K562 (cell line): ENCODE measurements around the gene EFHC2. TPM values are rescaled to one million over a fixed set of nuclear protein-coding genes. Genes with fewer than 3 reads are reported as not detected.

ENCODE experiments used
- ATAC-seq: fragments of 200-7000 bp; cut with Tn5 transposase; 3 replicates; pipeline ENCODE4 v1.9.1; 2020; ENCODE audit warnings: moderate library complexity
- BruUV-seq: library from RNA; stranded (reverse); fragments of 400-500 nt; replicated peaks from 2 replicates; lab custom pipeline; 2021; lab: Mats Ljungman, UMichigan
- CTCF ChIA-PET: fragments of 300-600 bp; formaldehyde crosslinking; extraction: SDS; loops from one replicate; lab custom pipeline; 2021; ENCODE audit warnings: low intra/inter-chr PET ratio; lab: Yijun Ruan, JAX
- POLR2A ChIA-PET: fragments of 300-600, 350-650 bp; sonication (Branson Sonifier 250); formaldehyde crosslinking; extraction: SDS; loops from one replicate; lab custom pipeline; 2021; ENCODE audit warnings: antibody characterized with exemption, inconsistent platforms; lab: Yijun Ruan, JAX
- DNase-seq, 4 experiments: peaks; one replicate each; pipeline versions ENCODE4 v3.0.0 to v3.0.0-alpha.2; 2011 to 2018; ENCODE audit warnings: low spot score in 3 of 4, mixed read lengths in 3 of 4; ENCODE audit errors: extremely low read depth in 1 of 4
- FAIRE-seq: peaks from 2 replicates; lab custom pipeline; 2011; peaks lifted over from hg19 to GRCh38; lab: Jason Lieb, UNC
- H2AFZ ChIP-seq: 2 replicates; pipeline ENCODE4 v1.6.0; 2011; ENCODE audit warnings: low read depth, low read length, control low read depth, inconsistent platforms
- H3K27ac ChIP-seq: fragments of 200-600 bp; 3 replicates; pipeline ENCODE4 v1.8.0; 2011; ENCODE audit warnings: low read depth, mild to moderate bottlenecking, control low read depth, inconsistent platforms, low read length, moderate library complexity, mixed read lengths; ENCODE audit errors: extremely low read depth
- H3K27me3 ChIP-seq, 2 experiments: fragments of 300-600 bp in 1 of 2; 2 replicates in 1 of 2; 3 replicates in 1 of 2; pipeline versions ENCODE4 v1.6.0 to v1.8.0; 2011; ENCODE audit warnings: inconsistent platforms in 2 of 2, low read length in 2 of 2, mild to moderate bottlenecking in 1 of 2, mixed read lengths in 1 of 2, moderate library complexity in 1 of 2; ENCODE audit not compliant: control insufficient read depth in 2 of 2, insufficient read depth in 2 of 2
- H3K36me3 ChIP-seq: fragments of 300-600 bp; 3 replicates; pipeline ENCODE4 v1.8.0; 2011; ENCODE audit warnings: mild to moderate bottlenecking, low read length, inconsistent platforms; ENCODE audit not compliant: control insufficient read depth, insufficient read depth
- H3K4me1 ChIP-seq, 2 experiments: fragments of 200-600 bp in 1 of 2; replicated peaks in 1 of 2; 2 replicates in 1 of 2; 3 replicates in 1 of 2; pipeline versions ENCODE4 v1.5.1 to v1.8.0; 2011; ENCODE audit warnings: inconsistent platforms in 2 of 2, low read length in 2 of 2, mild to moderate bottlenecking in 1 of 2, mixed read lengths in 1 of 2, moderate library complexity in 1 of 2; ENCODE audit not compliant: control insufficient read depth in 2 of 2, insufficient read depth in 2 of 2
- H3K4me2 ChIP-seq: 2 replicates; pipeline ENCODE4 v1.6.1; 2011; ENCODE audit warnings: low read length, control low read depth, inconsistent platforms, mixed read lengths; ENCODE audit not compliant: insufficient read depth
- H3K4me3 ChIP-seq: fragments of 200-600 bp; sonication (generic), shearing (Covaris generic); 2 replicates; pipeline ENCODE4 v1.5.1; 2016; ENCODE audit warnings: control low read depth, inconsistent platforms
- H3K79me2 ChIP-seq: fragments of 200-600 bp; 3 replicates; pipeline ENCODE4 v1.8.0; 2011; ENCODE audit warnings: low read length, inconsistent platforms; ENCODE audit not compliant: control insufficient read depth, insufficient read depth
- H3K9ac ChIP-seq, 2 experiments: 2 replicates each; pipeline versions ENCODE4 v1.6.0 to v1.6.1; 2011; ENCODE audit warnings: low read depth in 2 of 2, low read length in 2 of 2, control low read depth in 1 of 2, inconsistent platforms in 1 of 2, mild to moderate bottlenecking in 1 of 2, mixed read lengths in 1 of 2; ENCODE audit not compliant: insufficient read depth in 1 of 2
- H3K9me1 ChIP-seq: one replicate; pipeline ENCODE4 v1.6.0; 2011; ENCODE audit warnings: inconsistent platforms, mild to moderate bottlenecking, low read length, moderate library complexity; ENCODE audit not compliant: control insufficient read depth, insufficient read depth
- H3K9me3 ChIP-seq: replicated peaks from 2 replicates; pipeline ENCODE4 v1.5.1; 2011; ENCODE audit warnings: low read depth, low read length, inconsistent platforms; ENCODE audit not compliant: control insufficient read depth, insufficient read depth
- H4K20me1 ChIP-seq: replicated peaks from 2 replicates; pipeline ENCODE4 v1.6.1; 2011; ENCODE audit warnings: low read length, inconsistent platforms, mixed read lengths; ENCODE audit not compliant: control insufficient read depth, insufficient read depth
- BRD4 ChIP-seq: fragments of 200-600 bp; sonication (generic); IDR thresholded peaks from 2 replicates; pipeline ENCODE4 v1.6.1; 2017; ENCODE audit warnings: inconsistent platforms
- BRF2 ChIP-seq: IDR thresholded peaks from 3 replicates; pipeline ENCODE4 v1.6.1; 2011; ENCODE audit warnings: borderline replicate concordance, mild to moderate bottlenecking; ENCODE audit not compliant: insufficient read length, insufficient read depth
- CHD2 ChIP-seq: IDR thresholded peaks from 2 replicates; pipeline ENCODE4 v1.6.1; 2011; ENCODE audit warnings: low read depth, low read length
- HNRNPUL1 ChIP-seq: fragments of 200-400 bp; formaldehyde crosslinking; IDR thresholded peaks from 2 replicates; pipeline ENCODE4 v1.6.1; 2017; ENCODE audit warnings: low read length
- NR2F6 ChIP-seq: fragments of 450-650 bp; formaldehyde crosslinking; IDR thresholded peaks from 2 replicates; pipeline ENCODE4 v1.4.0; 2020; ENCODE audit warnings: mild to moderate bottlenecking
- SMARCA5 ChIP-seq: fragments of 450-650 bp; IDR thresholded peaks from 2 replicates; pipeline ENCODE4 v1.6.1; 2016
- U2AF2 ChIP-seq: fragments of 200-400 bp; formaldehyde crosslinking; optimal IDR thresholded peaks from 2 replicates; pipeline ENCODE3; 2017; ENCODE audit warnings: low read depth, mild to moderate bottlenecking, low read length
- ZBTB2 ChIP-seq: fragments of 450-650 bp; IDR thresholded peaks from 2 replicates; pipeline ENCODE4 v1.6.1; 2016; ENCODE audit warnings: antibody characterized with exemption
- ZFX ChIP-seq: sonication (generic); formaldehyde crosslinking; IDR thresholded peaks from 2 replicates; pipeline ENCODE4 v1.8.0; 2022; ENCODE audit warnings: mild to moderate bottlenecking, missing genetic modification reagents, moderate library complexity
- ZNF316 ChIP-seq: fragments of 450-650 bp; IDR thresholded peaks from 2 replicates; pipeline ENCODE4 v1.6.1; 2016
- ZNF354B ChIP-seq: fragments of 250-450 bp; sonication (Bioruptor Pico); IDR thresholded peaks from 2 replicates; pipeline ENCODE4 v1.4.0; 2020
- ZNF76 ChIP-seq: fragments of 250-450 bp; sonication (Bioruptor Pico); IDR thresholded peaks from 2 replicates; pipeline ENCODE4 v1.4.0; 2020; ENCODE audit warnings: mild to moderate bottlenecking, moderate library complexity, borderline replicate concordance
- ZNF79 ChIP-seq: fragments of 250-450 bp; sonication (Bioruptor Pico); IDR thresholded peaks from 2 replicates; pipeline ENCODE4 v1.4.0; 2020; ENCODE audit warnings: low read depth, mild to moderate bottlenecking, moderate library complexity
- WGBS: fragments of 100-300 bp; shearing (Covaris generic); methylation state at CpG from one replicate; pipeline ENCODE4 v1.1.6; 2016; ENCODE audit warnings: low coverage, mixed read lengths; ENCODE audit not compliant: insufficient coverage; ENCODE audit errors: missing lambda C conversion rate; 5-methylcytosine and 5-hydroxymethylcytosine counted together
- in situ Hi-C: fragments of 300-500 bp; cut with MboI; formaldehyde crosslinking; loops from 4 replicates; pipeline ENCODE4 v1.15.0; 2018; ENCODE audit warnings: inconsistent platforms, mixed read lengths
- intact Hi-C: fragments of 100-400 bp; cut with micrococcal nuclease; formaldehyde crosslinking; loops from 2 replicates; pipeline ENCODE4 v1.14.2; 2022
- polyA plus RNA-seq, 8 experiments: library from polyadenylated mRNA; depleted of rRNA in 4 of 8; stranded (reverse) in 5 of 8; unstranded in 3 of 8; fragments of >200 nt; fragmentation: Nextera tagmentation in 2 of 8; fragmentation: Illumina TruSeq in 1 of 8; extraction: Ambion mirVana in 2 of 8; extraction: Trizol in 1 of 8; gene quantifications; 2 replicates each; pipeline versions ENCODE4 v1.2.1 to v1.2.3, GENCODE V29; 2011 to 2014; ENCODE audit warnings: inconsistent platforms in 1 of 8, missing spikeins in 1 of 8
- total RNA-seq, 7 experiments: library from RNA; depleted of rRNA in 6 of 7; stranded (reverse); fragments of >200 nt in 6 of 7; fragmentation: Illumina TruSeq in 2 of 7; extraction: Trizol in 2 of 7; gene quantifications; 2 replicates each; pipeline versions ENCODE4 v1.2.1 to v1.2.3, GENCODE V29; 2011 to 2021; ENCODE audit warnings: low replicate concordance in 1 of 7

The EFHC2 gene
- total and polyA plus RNA-seq, 9 of the 15 experiments (the other 6 are each of a cell fraction or from before 2014, with no cell fraction given): 1.3 to 8.1 (median 3.0) TPM

- Histone ChIP-seq H3K79me2 (no peaks in the 10 kb centered on the region), H3K9me3 (no peaks in the 10 kb centered on the region), H3K9ac (no peak overlapping the region), H3K4me3 (no peak overlapping the region), H2AFZ (no peak overlapping the region), H3K9me1 (no peaks in the 10 kb centered on the region), H3K36me3 (no peaks in the 10 kb centered on the region), H3K4me1 (peaks cover 0 to 5% of the 10 kb centered on the region in 2 experiments; a peak in 1 of 5 replicates), H3K27me3 (no peaks in the 10 kb centered on the region), H3K27ac (no peak overlapping the region), H3K4me2 (no peak overlapping the region), H4K20me1 (no peaks in the 10 kb centered on the region)
- no peak for FAIRE-seq
- BruUV-seq: no TSS peak
- intact Hi-C loops: no loop called here
- WGBS: 73% methylated on average over 4 of the region's 5 CpGs
- POLR2A ChIA-PET: interaction anchor here (0.6 kb wide), 1 partner anchor 11 kb away, joined by 3 read pairs; no protein-coding TSS in a partner anchor
- TF ChIP-seq ZBTB2: no peak
- TF ChIP-seq U2AF2: no peak
- TF ChIP-seq NR2F6: no peak
- no peak for TF ChIP-seq HNRNPUL1
- no peak for TF ChIP-seq BRD4
- TF ChIP-seq ZNF76 (CRISPR knock-in tag): no peak
- no peak for TF ChIP-seq ZFX (CRISPR knock-in tag)
- no peak for TF ChIP-seq ZNF316
- no peak for TF ChIP-seq ZNF354B (CRISPR knock-in tag)
- no peak for TF ChIP-seq ZNF79 (CRISPR knock-in tag)
- TF ChIP-seq SMARCA5: no peak
- no peak for TF ChIP-seq BRF2
- TF ChIP-seq CHD2: no peak
- no peak for DNase-seq
- ATAC-seq: no peak
- CTCF ChIA-PET: no interaction called here
- in situ Hi-C loops: no loop called here
These were observed 6.1 kb upstream of the EFHC2 start for GRCh38 chrX:44349561-44349960.
